Sciatic nerve (tissue), 2 donors: Measurements from ENCODE around the gene ORM2. TPM values are rescaled to one million over a fixed set of nuclear protein-coding genes. Genes with fewer than 3 reads are reported as not detected.

Experiments
- ATAC-seq: fragments of 200-7000 bp; cut with Tn5 transposase; one replicate; pipeline ENCODE4 v1.9.1; 2020; ENCODE audit warnings: mild to moderate bottlenecking, moderate library complexity
- DNase-seq: peaks from one replicate; pipeline ENCODE4 v3.0.0-alpha.2; 2020; ENCODE audit warnings: low spot score
- intact Hi-C: fragments of 100-400 bp; cut with DNase I; formaldehyde crosslinking; loops from one replicate; pipeline ENCODE4 v1.14.2; 2022
- total RNA-seq: library from RNA; stranded (reverse); fragmentation: NEBNext Ultra II Directional; extraction: Animal tissue kit (Norgen Biotek cat#: 25700); gene quantifications from one replicate; pipeline ENCODE4 v1.2.1, GENCODE V29; 2021
- donor health status: DM: no; HTN: no; CAD: no.
- donor health status: DM: no; HTN: no; CAD: no.

The ORM2 gene
- total RNA-seq, 1 donor from 2014 or later = not detected

DNA sequence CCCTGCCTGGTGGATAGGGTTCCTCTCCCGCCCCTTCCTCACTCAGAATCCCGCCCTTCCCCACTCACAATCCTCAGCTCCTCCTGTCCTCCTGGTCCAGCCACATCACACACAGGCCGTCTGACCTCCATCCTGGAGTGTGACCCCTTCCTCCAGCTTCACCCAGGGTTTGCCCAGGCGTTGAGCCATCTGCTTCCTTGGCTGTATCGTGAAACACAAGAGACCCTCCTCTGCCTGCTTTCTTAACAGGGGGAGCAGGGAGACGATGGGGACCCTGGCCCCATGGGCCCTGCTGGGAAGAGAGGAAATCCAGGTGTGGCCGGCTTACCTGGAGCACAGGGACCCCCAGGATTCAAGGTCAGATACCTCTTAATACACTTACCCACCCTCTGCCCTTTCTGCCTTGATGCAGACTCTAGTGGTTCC is 39.1 kb upstream of the ORM2 start:
- ATAC-seq = no peak
- DNase-seq = peak; percentile 50
- intact Hi-C loops = loop anchor here (5.0 kb wide), 1 partner anchor 183 kb away; no protein-coding TSS in a partner anchor

GRCh38 chr9:114291064-114291474 is 38.6 kb upstream of the ORM2 start:
- intact Hi-C loops = loop anchor here (5.0 kb wide), 1 partner anchor 184 kb away; no protein-coding TSS in a partner anchor
- ATAC-seq = peak; percentile 73
- DNase-seq = peak; percentile 88

GRCh38 chr9:114291886-114292590 is 37.6 kb upstream of the ORM2 start:
- DNase-seq (peak; percentile 39), ATAC-seq (no peak)
- intact Hi-C loops = loop anchor here (5.0 kb wide), 1 partner anchor 185 kb away; no protein-coding TSS in a partner anchor

DNA sequence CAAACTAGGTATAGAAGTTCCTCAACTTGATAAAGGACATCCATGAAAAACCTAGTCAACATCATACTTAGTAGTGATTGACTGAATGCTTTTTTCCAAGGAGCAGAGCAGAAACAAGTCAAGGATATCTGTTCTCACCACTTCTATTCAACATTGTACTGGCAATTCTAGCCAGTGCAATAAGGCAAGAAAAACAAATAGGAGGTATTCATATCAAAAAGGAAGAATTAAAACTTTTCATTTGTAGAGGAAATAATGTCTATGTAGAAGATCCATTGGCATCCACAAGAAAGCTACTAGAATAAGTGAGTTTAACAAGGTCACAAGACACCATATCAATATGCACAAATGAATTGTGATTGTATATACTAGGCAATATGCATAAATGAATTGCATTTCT is 35.0 kb upstream of the ORM2 start:
- DNase-seq (no peak), ATAC-seq (no peak)
- intact Hi-C loops = loop anchor here (5.0 kb wide), 2 partner anchors 187 to 202 kb away; no protein-coding TSS in a partner anchor

GRCh38 chr9:114296338-114296737 is 33.3 kb upstream of the ORM2 start:
- ATAC-seq (no peak), DNase-seq (no peak)
- intact Hi-C loops = loop anchor here (5.0 kb wide), 1 partner anchor 204 kb away; no protein-coding TSS in a partner anchor

DNA sequence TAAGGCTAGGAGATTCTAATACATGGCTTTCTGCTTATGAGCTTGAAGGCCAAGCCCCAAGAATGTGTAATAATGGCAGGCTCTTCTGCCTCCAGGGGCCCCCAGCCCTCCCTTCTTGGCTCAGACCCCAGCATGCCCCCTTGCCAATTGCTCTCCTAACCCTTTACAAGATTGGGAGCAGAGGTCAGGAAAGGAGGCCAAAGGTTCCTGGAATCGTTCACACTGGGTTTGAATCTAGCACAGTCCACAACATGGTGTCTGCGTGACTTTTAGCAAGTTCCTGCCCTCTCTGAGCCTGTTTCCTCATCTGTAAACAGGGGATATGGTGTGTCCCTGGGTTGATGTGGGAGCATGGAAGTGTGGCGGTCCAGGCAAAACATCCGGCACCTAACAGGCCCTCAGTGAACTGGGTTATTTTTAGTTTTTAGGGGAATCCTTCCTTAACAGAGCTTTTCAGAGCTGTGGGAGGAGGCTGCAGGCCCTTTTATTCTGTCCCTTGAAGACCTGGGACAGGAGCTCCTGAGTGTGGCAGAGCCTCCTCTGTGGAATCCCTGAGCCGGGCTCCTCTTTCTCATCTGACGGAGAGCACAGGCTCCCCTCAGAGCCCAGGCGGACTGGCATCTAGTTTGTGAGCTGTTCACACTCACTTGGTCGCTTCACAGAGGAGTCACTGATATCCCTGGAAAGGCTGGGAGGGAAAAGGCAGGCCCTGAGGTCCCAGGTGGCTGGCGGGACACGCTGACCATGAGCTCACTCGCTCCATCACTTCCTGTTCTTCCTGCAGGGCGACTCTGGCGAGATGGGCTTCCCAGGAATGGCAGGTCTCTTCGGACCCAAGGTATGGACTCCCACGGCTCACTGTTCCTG is 30.1 kb upstream of the ORM2 start:
- DNase-seq (peak; percentile 37), ATAC-seq (peak; percentile 24)
- intact Hi-C loops = loop anchor here (5.0 kb wide), 1 partner anchor 207 kb away; no protein-coding TSS in a partner anchor

DNA sequence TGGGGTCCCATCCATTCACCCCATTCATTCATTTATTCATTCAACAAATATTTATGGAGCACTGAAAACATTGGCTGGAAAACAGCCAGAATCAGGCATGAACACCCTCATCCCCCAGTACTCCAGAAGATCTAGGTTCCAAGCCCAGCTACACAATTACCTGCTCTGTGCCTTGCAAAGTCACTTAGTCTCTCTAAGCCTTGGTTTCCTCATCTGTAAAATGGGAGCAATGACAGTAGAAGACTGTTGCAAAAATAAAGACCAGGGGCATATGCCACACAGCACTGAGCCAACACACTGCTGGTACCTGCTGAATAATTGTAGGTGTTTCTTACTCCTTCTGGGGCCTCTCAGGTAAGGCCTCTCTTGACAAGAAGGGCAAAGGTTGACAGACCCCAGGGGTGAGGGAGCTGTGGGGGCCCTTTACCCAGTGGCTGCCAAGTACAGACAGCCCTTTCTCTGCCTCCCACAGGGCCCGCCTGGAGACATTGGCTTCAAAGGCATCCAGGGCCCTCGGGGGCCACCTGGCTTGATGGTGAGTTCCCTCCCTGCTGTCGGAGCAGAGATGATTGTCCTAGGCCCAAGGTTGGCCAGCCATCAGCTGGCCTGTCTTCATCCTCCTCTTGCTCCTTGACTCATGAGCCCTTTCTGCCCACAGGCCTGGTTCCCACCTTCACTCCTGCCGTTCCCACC is 29.4 kb upstream of the ORM2 start:
- peak; percentile 40 for DNase-seq
- ATAC-seq = no peak
- intact Hi-C loops = no loop called here

DNA sequence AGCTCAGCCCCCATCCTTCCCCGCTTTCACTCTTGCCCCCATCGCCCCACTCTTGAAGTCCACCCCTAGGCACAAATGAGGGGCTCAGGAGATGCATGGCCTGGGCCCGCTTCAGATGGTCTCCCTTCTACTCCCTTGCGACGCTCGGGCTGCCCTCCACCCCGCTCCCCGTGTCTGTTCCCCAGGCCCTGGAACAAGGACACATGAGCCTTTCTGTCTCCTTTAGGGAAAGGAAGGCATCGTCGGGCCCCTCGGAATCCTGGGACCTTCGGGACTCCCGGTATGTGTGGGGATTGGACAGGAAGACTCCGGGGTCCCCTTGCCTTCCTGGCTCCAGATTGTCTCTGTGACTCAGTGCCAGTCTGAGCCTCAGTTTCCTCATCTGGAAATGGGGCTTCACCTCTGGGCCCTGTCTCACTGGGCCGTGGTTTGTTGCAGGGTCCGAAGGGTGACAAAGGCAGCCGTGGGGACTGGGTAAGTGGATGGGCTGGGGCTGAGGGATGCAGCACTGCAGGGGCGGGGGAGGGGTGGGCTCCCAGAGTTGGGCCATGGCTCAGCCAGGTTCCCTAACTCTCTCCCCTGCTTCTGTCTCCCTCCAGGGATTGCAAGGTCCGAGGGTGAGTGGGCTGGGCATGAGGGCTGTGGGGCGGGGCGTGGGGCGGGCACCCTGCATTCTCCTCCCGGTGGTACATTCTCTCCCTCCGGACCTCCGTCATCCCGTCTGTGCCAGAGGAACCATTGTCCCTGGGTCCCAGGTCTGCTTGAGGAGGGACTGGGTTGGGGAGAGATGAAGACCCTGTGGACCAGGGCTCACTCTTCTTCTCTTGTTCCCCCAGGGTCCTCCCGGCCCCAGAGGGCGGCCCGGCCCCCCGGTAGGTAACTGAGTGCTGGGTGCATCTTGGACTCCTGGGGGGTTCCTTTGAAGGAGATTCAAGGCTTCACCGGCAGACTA is 28.5 kb upstream of the ORM2 start:
- peak; percentile 44 for DNase-seq
- ATAC-seq = no peak
- intact Hi-C loops = no loop called here

- DNase-seq = peak; percentile 40
- ATAC-seq = no peak
- intact Hi-C loops = no loop called here
Measured at GRCh38 chr9:114301798-114302565, 27.7 kb upstream of the ORM2 start.

- DNase-seq (no peak), ATAC-seq (no peak)
- intact Hi-C loops = no loop called here
Measured at GRCh38 chr9:114302727-114303126, 26.9 kb upstream of the ORM2 start.

- DNase-seq = peak; percentile 19
- no peak for ATAC-seq
- intact Hi-C loops = no loop called here
Measured at GRCh38 chr9:114303571-114303970, 26.1 kb upstream of the ORM2 start.

DNA sequence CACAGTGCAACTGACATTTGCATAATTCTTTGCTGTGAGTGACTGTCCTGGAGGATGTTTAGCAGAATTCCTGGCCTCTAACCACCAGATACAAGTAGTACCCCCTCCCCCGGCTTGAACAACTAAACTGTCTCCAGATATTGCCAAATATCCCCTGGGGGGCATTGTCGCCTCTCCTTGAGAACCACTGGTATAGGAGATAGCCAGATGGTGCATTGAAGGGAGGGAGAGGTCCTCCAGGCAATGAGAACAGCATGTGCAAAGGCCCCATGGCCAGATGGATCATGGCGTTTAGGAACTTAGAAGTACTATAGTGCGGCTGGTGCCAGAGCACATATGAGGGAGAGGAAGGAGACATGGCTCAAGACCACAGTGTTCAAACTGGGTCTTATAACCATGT is 25.7 kb upstream of the ORM2 start:
- peak; percentile 25 for DNase-seq

DNA sequence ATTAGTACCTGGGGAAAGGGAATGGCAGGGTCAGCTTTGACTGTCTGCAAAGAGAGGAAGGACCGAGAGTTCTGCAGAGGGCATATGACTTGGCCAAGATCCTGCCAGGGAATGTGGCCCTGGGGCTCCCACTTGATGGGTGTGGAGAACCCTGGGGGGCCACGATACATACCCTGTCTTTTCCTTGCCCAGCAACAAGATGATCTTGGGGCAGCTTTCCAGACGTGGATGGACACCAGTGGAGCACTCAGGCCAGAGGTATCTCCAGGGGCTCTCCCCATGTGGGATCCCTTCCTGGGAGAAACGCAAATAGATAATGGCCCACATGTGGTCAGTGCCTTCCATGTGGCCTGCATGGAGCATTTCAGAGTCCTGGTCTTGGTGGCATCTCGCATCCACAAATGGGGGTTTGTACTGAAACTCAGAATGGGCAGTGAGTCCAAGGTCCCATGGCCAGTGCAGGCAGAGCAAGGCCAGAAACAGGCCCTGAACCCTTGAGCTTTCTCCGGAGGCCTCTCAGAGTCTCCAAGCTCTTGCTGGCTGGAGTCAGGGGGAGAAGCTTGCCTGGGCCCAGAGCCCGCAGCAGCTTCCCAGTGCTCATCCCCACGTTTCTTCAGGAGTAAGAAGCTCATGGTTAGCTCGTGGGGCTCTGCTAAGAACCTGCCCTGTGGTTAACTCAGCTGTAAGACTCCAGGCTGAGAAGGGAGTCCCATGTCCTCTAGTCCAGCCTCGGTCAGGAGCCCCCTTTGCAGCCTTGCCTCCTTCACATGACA is 25.1 kb upstream of the ORM2 start:
- intact Hi-C loops = no loop called here
- peak; percentile 36 for DNase-seq
- ATAC-seq = no peak

More for the DNA sequence above, 25.7 kb upstream of the ORM2 start:
- intact Hi-C loops = no loop called here
- no peak for ATAC-seq

GRCh38 chr9:114307899-114308267 is 21.8 kb upstream of the ORM2 start:
- peak; percentile 18 for DNase-seq
- intact Hi-C loops = no loop called here

GRCh38 chr9:114308361-114308950 is 21.2 kb upstream of the ORM2 start:
- no peak for ATAC-seq
- intact Hi-C loops = no loop called here
- DNase-seq = peak; percentile 40

More at GRCh38 chr9:114307899-114308267, 21.8 kb upstream of the ORM2 start:
- ATAC-seq = no peak

DNA sequence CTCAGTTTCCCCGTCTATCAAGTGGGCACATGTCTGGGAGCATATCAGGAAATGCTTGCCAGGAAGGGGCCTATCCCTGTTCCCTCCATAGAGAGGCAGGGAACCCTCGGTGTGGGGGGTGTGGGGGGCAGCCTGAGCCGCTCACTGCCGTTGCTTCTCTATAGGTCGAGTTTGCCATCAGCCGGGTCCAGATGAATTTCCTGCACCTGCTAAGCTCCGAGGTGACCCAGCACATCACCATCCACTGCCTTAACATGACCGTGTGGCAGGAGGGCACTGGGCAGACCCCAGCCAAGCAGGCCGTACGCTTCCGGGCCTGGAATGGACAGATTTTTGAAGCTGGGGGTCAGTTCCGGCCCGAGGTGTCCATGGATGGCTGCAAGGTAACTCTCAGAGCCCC is 20.6 kb upstream of the ORM2 start:
- ATAC-seq (no peak), DNase-seq (peak; percentile 38)
- intact Hi-C loops = no loop called here
